ENCODE results near the gene TRPC1.
"Not testable (repeated sequence)": the region's sequence is repeated elsewhere in the genome, so short reads cannot be mapped to it uniquely, and the experiment has no call there.

Gene TRPC1

DNA sequence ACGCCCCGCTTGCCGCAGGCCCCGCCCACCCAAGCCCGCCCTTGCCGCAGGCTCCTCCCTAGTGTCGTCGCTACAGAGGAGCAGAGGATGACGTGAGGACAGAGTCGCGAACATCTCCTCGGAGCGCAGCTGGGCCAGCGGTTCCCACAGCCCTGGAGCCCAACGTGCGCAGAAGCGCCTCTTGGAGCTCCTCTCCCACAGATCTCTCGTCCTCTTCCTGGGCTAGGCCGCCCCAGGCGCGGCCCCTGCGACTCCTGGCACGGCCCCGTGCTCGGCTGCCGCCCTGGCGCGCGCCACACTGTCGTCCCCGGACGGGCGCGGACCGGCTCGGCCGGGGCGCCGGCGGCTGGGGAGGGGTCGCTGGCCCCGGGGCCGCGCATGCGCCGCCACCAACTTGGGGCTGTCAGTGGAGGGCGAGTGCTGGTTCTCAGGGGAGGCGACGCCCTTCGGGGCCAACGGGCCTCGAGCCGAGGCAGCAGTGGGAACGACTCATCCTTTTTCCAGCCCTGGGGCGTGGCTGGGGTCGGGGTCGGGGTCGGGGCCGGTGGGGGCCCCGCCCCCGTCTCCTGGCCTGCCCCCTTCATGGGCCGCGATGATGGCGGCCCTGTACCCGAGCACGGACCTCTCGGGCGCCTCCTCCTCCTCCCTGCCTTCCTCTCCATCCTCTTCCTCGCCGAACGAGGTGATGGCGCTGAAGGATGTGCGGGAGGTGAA is at the start of gene TRPC1:
TSS of gene TRPC1 (plus strand) at position 67 of the 714 bp plus-strand sequence. CDS start at position 593, 526 bp downstream.
- in situ Hi-C loops (cut with HindIII; ENCODE audit: low pct_ligation_motif_present, low pct_unique_long_range_greater_than_20kb, low sequenced_read_pairs), result no loop called here
- peak; percentile 76 for DNase-seq

DNA sequence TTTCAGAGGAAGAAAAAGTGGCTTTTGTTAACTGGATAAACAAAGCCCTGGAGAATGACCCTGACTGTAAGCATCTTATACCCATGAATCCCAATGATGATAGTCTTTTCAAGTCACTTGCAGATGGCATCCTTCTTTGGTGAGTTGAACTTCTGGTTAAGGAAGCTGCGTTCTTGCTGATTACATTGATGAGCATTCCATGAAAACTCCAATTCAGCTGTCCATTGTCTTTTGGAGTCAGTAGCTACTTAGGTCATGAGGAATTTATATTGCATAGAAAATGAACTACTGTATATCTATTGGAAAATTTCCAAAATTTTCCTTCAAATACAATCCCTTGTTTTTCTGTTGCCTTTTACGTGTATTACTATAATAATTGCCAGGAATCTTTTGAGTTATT is 47.7 kb upstream of the TRPC1 start:
- in situ Hi-C loops (cut with HindIII; ENCODE audit: low pct_ligation_motif_present, low pct_unique_long_range_greater_than_20kb, low sequenced_read_pairs), result no loop called here
- DNase-seq, result no peak

DNA sequence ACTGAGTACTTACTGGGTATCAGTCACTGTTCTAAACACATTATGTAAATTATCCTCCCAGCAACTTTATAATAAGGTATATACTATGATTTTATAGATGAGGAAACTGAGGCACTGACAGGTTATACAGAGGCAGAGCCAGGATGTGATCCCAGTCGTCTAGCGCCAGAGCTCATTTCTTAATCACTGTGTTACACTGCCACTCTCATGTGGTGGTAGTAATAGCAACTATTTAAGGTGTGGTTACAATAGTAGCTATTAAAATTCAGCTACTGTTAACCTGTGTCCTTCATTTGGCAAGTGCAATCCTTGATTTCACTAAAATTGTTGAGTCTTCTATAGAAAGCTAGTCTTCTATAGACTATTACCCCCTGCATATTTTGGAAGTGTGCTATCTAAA is 43.1 kb upstream of the TRPC1 start:
- in situ Hi-C loops (cut with HindIII; ENCODE audit: low pct_ligation_motif_present, low pct_unique_long_range_greater_than_20kb, low sequenced_read_pairs), result no loop called here
- peak; percentile 21 for DNase-seq

DNA sequence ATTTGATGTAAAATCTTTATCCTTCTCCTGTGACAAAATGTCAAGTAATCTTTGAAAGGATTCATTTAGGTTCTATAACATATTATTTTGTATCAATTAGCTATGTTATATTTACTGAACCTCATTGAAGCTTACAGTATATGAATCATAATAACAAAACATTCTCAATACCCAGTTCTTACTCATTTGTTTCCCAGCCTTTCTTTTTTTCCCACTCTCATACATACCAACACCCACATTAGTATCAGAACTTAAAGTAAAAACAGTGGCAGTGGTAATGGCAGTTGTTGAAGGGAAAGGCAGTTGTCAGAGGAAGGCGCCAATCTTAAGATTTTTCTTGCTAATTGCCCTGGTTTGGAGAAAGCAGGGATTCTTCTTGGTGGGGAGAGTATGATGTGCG is 33.2 kb upstream of the TRPC1 start:
- no peak for DNase-seq
- in situ Hi-C loops (cut with HindIII; ENCODE audit: low pct_ligation_motif_present, low pct_unique_long_range_greater_than_20kb, low sequenced_read_pairs), result no loop called here

DNA sequence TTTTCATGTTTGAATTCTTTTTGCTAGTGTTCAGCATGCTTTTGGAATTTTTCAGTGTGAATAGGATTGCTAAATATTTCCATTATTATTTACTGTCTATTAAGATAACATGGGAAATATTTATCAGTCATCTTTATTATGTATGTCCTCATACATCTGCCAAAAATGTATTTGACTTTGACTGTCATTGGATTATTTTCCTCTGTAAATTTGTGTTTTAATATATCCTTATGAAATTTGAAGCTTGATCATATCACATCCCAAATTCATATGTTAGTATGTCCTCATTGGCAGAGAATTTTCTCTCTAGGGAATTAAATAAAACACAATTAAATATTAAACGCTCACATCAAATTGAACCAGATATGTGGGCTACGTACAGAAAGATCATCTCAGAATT is 32.3 kb upstream of the TRPC1 start:
- in situ Hi-C loops (cut with HindIII; ENCODE audit: low pct_ligation_motif_present, low pct_unique_long_range_greater_than_20kb, low sequenced_read_pairs), result no loop called here
- no peak for DNase-seq

DNA sequence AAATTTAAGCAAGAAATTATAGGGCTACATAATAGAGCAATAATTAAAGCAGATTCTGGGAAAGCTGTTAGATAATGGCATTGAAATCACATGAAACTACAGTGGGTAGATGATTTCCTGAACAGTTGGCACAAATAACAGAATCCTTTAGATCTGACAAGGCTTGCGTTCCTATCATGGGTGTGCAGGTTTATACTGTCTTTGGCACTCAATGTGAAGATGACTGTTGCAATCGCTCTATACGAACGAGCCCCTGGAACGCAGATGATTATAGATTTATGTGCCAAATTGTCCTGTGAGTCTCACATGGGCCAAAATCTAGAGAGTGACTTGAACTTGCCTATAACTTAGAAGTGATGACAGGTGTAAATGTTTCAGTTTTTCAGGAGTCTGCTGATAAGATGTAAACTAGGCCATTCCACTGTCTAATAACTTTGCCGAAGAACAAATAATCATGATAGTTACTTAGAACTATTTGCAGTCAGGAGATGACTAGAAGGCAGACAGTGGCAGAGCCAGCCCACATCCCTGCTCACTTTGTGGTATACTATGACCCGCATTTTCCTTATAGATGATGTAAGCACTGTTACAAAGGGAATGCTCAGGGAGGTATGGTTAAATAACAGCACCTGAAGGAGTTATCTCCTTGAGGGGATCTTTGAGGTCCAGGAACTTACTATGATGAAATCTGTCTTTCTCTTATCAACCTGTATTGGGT is 30.5 kb upstream of the TRPC1 start:
- in situ Hi-C loops (cut with HindIII; ENCODE audit: low pct_ligation_motif_present, low pct_unique_long_range_greater_than_20kb, low sequenced_read_pairs), result no loop called here
- no peak for DNase-seq

DNA sequence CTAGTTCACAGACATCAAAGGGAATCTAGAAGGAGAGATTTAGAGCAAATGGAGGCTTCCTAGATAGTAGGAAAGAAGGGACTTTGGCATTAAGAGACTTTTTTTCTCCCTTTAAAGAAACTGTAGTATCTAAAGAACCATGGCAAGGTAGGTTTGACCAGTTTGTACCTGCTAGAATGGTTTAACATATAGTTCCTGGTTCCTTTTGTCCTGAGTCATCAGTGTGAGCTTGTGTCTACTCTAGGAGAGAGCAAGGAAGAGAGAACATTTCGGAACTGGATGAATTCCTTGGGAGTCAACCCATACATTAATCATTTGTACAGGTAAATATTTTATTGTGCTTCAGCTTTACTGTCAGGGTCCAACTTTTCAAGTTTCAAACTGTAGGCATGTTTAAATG is 29.6 kb upstream of the TRPC1 start:
- no peak for DNase-seq
- in situ Hi-C loops (cut with HindIII; ENCODE audit: low pct_ligation_motif_present, low pct_unique_long_range_greater_than_20kb, low sequenced_read_pairs), result no loop called here

DNA sequence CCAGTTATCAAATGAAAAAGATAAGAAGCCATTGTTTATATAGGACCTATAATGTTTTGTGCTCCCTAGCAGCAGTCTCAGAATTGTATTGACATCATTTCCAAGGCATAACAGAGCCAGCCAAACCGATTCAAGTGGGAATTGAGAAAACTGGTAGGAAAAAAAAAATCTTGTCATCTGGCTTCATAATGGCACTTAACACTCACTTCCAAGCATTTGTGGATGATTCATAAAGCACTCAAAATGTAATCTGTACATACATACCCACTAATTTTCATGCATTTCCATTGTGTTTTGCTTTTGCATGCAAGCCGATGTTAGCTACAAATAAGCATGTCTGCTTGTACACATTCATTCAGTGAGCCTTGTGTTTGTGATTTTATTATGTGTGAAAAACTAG is 18.6 kb upstream of the TRPC1 start:
- DNase-seq, result no peak
- in situ Hi-C loops (cut with HindIII; ENCODE audit: low pct_ligation_motif_present, low pct_unique_long_range_greater_than_20kb, low sequenced_read_pairs), result no loop called here

DNA sequence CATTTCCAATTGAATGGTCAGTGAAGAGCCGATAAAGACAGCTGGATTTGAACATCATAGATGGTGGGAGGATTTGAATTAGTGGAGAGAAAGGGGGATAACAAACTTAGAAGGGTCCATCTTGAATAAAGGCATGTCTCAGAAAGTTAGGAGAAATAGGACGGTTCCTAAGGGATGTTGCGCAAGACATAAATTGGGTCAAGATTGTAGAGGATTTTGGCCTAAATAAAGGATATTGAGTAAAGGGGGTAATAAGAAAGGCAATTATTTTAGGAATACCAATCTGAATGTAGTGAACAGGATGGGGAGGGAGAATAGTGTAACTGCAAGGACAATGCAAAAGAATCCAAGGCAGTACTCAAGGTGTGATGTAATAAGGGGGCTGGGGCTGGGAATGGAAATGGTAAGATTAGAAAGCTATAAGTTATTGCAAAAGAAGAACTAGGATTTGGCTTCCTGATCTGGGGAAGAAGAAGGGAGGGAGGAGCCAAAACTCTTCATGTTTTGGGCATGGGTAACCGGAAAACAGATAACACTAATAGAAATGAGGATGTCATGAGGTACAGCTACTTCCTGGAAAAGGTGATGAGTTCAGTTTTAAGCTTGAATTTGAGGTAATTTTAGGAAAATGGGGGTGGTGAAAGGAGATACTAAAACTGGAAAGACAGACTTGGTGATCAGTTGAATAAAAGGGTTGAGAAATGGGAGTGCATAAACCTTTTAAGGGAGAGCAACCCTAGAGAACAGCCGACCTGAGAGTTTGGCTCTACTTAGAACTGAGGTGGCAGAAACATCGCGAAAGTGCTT is 17.3 kb upstream of the TRPC1 start:
- no peak for DNase-seq
- in situ Hi-C loops (cut with HindIII; ENCODE audit: low pct_ligation_motif_present, low pct_unique_long_range_greater_than_20kb, low sequenced_read_pairs), result no loop called here

DNA sequence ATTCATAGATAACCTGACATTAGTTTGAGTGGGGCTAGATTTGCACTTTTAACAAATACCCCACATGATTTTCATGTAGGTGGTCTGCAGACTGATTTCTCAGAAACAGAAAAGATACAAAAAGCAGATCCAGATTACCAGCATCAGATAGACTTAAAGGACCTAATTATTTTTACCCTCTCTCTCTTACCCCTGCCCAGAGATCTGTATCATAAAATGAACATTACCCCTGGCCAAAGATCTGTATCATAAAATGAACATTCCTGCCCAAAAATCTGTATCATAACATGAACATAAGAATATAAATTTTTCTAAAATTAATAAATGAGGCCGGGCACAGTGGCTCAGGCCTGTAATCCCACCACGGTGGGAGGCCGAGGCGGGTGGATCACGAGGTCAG is 14.6 kb upstream of the TRPC1 start:
- DNase-seq, result no peak
- in situ Hi-C loops (cut with HindIII; ENCODE audit: low pct_ligation_motif_present, low pct_unique_long_range_greater_than_20kb, low sequenced_read_pairs), result no loop called here

DNA sequence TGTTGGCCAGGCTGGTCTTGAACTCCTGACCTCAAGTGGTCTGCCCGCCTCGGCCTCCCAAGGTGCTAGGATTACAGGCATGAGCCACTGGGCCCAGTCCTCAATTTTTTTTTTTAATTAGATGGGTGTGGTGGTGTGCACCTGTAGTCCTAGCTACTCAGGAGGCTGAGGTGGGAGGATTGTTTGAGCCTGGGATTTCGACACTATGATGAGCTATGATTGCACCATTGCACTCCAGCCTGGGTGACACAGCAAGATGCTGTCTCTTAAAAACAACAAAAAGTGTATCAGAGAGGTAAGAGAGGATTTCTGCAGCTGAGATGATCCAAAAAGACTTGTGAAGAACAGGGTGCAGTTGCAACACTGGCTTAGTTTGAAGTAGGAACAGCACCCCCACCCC is 9.0 kb upstream of the TRPC1 start:
- in situ Hi-C loops (cut with HindIII; ENCODE audit: low pct_ligation_motif_present, low pct_unique_long_range_greater_than_20kb, low sequenced_read_pairs); DNase-seq: not testable (repeated sequence)

DNA sequence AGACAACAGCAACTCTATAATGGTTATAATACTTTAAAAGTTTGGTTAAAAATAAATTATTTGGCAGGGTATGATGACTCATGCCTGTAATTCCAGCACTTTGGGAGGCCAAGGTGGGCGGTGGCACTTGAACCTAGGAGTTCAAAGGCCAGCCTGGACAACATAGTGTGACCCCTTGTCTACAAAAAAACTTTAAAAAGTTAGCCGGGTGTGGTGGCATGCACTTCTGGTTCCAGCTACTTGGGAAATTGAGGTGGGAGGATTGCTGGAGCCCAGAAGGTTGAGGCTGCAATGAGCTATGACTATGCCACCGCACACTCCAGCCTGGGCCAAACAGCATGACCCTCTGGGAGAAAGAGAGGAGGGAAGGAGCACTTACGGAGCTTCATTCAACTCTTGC is 7.7 kb upstream of the TRPC1 start:
- in situ Hi-C loops (cut with HindIII; ENCODE audit: low pct_ligation_motif_present, low pct_unique_long_range_greater_than_20kb, low sequenced_read_pairs), result no loop called here

DNA sequence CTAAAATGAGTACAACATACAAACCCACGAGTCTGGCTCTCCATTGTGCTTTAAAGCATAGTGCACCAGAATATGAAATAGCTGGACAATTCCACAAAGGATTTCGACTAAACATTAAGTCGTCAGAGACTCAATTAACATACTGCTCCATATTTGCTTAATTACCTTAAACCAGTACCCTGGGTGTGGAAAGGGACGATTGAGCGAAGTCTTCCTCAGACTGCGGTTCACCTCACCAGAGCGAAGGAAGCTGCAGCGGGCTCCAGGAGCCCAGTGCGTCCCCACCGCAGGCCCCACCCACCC is 218 bp upstream of the TRPC1 start:
- in situ Hi-C loops (cut with HindIII; ENCODE audit: low pct_ligation_motif_present, low pct_unique_long_range_greater_than_20kb, low sequenced_read_pairs), result no loop called here
- DNase-seq, result no peak

More for the DNA sequence above, 7.7 kb upstream of the TRPC1 start:
- DNase-seq, result no peak

DNA sequence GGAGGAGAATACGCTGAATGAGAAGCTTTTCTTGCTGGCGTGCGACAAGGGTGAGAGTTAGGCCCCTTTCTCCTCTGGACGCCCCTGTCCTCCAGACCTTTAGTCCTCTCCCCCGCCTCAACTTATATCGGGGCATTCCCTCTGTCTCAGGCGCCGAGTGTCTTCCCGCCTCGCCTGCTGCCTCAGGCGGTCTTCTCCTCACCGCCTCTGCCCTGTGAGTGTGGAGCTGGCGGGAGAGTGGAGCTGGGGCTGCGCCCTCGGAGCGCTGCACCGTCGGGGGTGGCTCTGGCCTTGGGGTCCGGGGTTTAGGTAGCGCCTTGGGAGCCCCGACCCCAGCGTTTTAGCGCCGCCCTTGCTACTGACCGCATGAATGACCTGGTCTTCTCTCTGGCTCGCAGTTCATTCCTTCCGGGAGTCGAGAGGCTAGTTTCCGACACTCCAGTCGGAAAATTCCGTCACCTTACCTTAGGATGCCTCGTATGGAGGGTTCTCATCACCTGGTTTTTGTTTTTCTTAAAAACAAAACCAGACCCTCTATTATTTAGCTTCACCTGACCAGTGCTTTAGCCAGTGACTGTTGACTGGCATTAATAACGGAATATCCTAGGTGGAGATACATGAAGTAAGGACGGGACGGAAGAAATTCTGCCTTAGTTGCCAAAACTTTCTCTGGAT is 985 bp downstream of the TRPC1 start:
- peak; percentile 71 for DNase-seq
- in situ Hi-C loops (cut with HindIII; ENCODE audit: low pct_ligation_motif_present, low pct_unique_long_range_greater_than_20kb, low sequenced_read_pairs), result no loop called here

DNA sequence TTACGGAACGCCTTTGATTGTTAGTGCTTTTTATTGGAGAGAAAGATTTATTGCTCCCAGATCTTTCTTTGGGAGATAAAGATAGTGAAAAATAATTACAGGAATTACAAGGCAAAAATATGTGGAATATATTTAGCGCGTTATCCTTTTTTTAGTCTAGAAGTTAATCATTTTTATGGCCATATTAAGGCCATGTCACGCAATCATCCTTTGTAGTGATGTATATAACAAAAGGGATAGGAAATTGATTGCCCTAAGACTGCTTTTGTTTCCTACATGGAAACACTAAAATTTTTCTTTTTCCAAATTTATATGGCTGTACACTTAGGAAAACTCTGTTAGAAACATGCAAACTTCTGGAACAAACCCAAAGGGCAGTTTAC is 1.5 kb downstream of the TRPC1 start:
- in situ Hi-C loops (cut with HindIII; ENCODE audit: low pct_ligation_motif_present, low pct_unique_long_range_greater_than_20kb, low sequenced_read_pairs), result no loop called here

DNA sequence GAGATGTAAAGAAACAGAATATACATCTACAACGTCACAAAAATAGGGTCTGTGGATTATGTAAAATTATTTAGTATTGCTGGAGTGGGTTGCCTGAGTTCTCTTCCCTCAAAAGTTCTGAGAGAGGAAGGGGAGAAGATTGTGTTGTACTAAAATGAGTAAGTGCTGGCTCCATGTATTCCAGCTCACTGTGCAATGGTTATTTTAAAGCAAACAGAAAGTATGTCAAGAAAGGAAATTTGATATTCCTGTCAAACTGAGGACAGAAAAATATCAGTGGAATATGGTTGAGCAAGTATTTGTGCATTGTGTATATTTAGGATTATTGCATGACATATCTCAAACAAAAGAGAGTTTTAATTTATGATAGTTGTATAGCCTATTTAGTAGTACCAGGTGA is 2.2 kb downstream of the TRPC1 start:
- in situ Hi-C loops (cut with HindIII; ENCODE audit: low pct_ligation_motif_present, low pct_unique_long_range_greater_than_20kb, low sequenced_read_pairs), result no loop called here
- DNase-seq, result no peak

More for the DNA sequence above, 1.5 kb downstream of the TRPC1 start:
- DNase-seq, result no peak

DNA sequence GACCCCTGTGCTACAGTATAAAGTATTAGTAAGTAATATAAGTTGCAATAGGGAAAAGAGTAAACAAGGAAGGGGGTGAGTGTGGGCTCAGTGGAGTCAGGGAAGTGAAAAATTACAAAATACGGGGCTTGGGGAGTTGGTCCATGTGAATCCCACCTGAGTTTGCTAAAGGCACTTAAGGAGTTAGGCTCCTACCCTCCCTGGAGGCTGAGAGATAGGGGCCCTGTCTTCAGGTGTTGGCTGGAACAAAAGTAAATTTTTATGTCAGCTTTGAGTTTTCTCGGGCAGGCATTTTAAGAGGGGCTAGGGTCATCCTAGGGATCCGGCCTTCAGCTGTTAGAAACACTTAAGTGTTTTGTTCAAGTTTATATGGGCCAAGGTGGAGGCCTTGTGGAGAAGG is 8.2 kb downstream of the TRPC1 start:
- DNase-seq, result no peak
- in situ Hi-C loops (cut with HindIII; ENCODE audit: low pct_ligation_motif_present, low pct_unique_long_range_greater_than_20kb, low sequenced_read_pairs), result no loop called here

DNA sequence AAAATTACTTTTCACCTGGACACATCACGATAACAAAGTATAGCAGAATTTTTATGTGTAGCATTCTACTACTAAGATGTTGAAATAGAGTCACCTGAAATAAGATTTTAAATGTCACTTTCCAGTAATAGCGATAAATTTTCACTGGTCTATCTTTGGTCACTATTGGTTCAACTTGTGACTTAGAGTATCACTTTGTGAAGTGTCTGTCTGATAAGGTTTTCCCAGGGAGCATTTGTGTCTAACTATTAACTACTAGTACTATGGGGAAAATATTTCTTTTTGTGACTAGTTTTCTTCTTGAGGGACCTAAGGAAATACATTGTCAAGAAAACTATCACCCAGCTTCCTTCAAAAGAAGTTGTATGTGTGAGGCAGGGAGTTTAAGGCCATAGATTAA is 11.0 kb downstream of the TRPC1 start:
- DNase-seq, result no peak
- in situ Hi-C loops (cut with HindIII; ENCODE audit: low pct_ligation_motif_present, low pct_unique_long_range_greater_than_20kb, low sequenced_read_pairs), result no loop called here

DNA sequence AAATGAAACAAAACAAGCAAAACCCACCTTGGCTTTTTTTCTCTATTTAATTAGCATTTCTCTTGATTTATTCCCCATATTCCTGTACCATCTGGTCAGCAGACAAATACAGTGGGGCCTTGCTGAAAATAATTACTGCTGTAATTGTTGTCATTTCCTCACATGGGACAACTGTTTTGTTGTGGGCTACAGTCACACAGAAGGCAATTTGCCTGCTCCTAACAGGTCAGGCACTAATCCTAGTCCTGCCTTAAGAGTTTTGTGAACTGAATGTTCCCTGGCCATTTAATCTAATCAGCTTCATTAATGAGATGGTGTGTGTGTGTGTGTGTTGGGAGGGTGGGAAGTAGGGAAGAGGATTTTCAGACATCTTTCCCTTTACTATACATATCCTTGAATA is 11.6 kb downstream of the TRPC1 start:
- DNase-seq, result no peak
- in situ Hi-C loops (cut with HindIII; ENCODE audit: low pct_ligation_motif_present, low pct_unique_long_range_greater_than_20kb, low sequenced_read_pairs), result no loop called here
